ENCODE results near the gene PRIMA1.
"Not testable (repeated sequence)": the region's sequence is repeated elsewhere in the genome, so short reads cannot be mapped to it uniquely, and the experiment has no call there.

PRIMA1 gene

DNA sequence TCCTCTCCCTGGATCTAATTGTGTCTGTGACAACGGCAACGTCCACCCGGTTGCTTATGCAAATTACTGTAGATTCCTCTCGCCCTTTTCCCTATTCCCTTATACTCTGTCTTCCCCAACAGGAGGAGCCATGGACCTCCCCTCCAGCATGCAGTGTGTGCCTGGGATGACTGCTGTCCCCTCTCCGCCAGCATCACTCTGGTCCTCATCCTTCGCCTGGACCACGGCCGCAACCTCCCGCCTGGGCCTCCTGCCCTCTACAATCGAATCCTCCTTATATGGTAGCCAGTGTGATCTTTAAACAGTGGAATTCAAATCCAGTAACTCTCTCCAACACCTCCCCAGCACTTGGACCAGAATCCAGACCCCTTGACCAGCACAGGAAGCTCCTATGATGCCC lies 30.6 kb upstream of the PRIMA1 start:
- no peaks in the 10 kb centered on the region for H3F3A ChIP-seq (ENCODE audit: insufficient read depth, low read length)
- peaks cover 6% of the 10 kb centered on the region; the same call in 1 of the 2 replicates for H3K9me3 ChIP-seq (ENCODE audit: low read length)
- no peaks in the 10 kb centered on the region for H3K36me3 ChIP-seq (ENCODE audit: insufficient read depth, low read length)
- H4K20me1 ChIP-seq (ENCODE audit: insufficient read depth, low read length) = no peaks in the 10 kb centered on the region
- H3K9me2 ChIP-seq (ENCODE audit: low read depth, low read length) = no peaks in the 10 kb centered on the region
- no peak overlapping the region for H3K4me3 ChIP-seq (ENCODE audit: low read depth, low read length, poor library complexity, severe bottlenecking)
- H3K9ac ChIP-seq (ENCODE audit: low read length) = no peak overlapping the region
- H3K79me2 ChIP-seq (ENCODE audit: insufficient read depth, low read length) = no peaks in the 10 kb centered on the region
- no peak overlapping the region for H3K27ac ChIP-seq (ENCODE audit: low read depth, low read length, poor library complexity, severe bottlenecking)
- H3K4me2 ChIP-seq (ENCODE audit: low read length) = no peak overlapping the region
- peaks cover 12% of the 10 kb centered on the region; the same call in 1 of the 2 replicates for H3K27me3 ChIP-seq (ENCODE audit: insufficient read depth, low read length)
- no peaks in the 10 kb centered on the region for H3K4me1 ChIP-seq (ENCODE audit: insufficient read depth, low read length, severe bottlenecking)
- TF ChIP-seq, protein P1, sequence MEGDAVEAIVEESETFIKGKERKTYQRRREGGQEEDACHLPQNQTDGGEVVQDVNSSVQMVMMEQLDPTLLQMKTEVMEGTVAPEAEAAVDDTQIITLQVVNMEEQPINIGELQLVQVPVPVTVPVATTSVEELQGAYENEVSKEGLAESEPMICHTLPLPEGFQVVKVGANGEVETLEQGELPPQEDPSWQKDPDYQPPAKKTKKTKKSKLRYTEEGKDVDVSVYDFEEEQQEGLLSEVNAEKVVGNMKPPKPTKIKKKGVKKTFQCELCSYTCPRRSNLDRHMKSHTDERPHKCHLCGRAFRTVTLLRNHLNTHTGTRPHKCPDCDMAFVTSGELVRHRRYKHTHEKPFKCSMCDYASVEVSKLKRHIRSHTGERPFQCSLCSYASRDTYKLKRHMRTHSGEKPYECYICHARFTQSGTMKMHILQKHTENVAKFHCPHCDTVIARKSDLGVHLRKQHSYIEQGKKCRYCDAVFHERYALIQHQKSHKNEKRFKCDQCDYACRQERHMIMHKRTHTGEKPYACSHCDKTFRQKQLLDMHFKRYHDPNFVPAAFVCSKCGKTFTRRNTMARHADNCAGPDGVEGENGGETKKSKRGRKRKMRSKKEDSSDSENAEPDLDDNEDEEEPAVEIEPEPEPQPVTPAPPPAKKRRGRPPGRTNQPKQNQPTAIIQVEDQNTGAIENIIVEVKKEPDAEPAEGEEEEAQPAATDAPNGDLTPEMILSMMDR (IDR thresholded peaks at IDR 0.05; ENCODE audit: low read length) = no peak
- no peak for TF ChIP-seq EZH2 (IDR thresholded peaks at IDR 0.05; ENCODE audit: borderline replicate concordance, low read length)
- H2AFZ ChIP-seq (ENCODE audit: low read length) = no peak overlapping the region

DNA sequence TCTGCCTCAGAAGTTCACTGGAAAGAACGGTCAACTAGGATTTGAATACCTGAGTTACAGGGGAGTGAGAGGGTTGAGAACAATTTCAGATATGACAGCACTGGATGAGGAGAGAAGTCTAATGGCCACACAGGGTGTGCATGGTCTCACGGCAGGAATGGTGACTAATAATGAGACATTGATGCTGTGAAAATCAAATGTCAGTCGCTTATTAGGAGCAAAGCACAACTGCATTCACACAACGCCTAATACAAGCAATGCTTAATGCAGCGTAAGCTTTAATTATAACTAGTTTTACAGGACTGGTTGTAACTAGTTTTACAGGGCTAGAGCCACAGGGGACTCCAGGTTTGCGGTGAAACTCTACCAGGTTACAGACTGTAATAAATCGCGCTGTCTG lies 23.4 kb upstream of the PRIMA1 start:
- Histone ChIP-seq H3K4me1 (ENCODE audit: insufficient read depth, low read length, severe bottlenecking) (no peaks in the 10 kb centered on the region), H3F3A (ENCODE audit: insufficient read depth, low read length) (no peaks in the 10 kb centered on the region), H3K27me3 (ENCODE audit: insufficient read depth, low read length) (peaks cover 5% of the 10 kb centered on the region; the same call in 1 of the 2 replicates), H4K20me1 (ENCODE audit: insufficient read depth, low read length) (no peaks in the 10 kb centered on the region), H3K9ac (ENCODE audit: low read length) (no peak overlapping the region), H2AFZ (ENCODE audit: low read length) (no peak overlapping the region), H3K9me2 (ENCODE audit: low read depth, low read length) (no peaks in the 10 kb centered on the region), H3K36me3 (ENCODE audit: insufficient read depth, low read length) (no peaks in the 10 kb centered on the region), H3K79me2 (ENCODE audit: insufficient read depth, low read length) (no peaks in the 10 kb centered on the region), H3K4me3 (ENCODE audit: low read depth, low read length, poor library complexity, severe bottlenecking) (no peak overlapping the region), H3K4me2 (ENCODE audit: low read length) (no peak overlapping the region), H3K9me3 (ENCODE audit: low read length) (peaks cover 6% of the 10 kb centered on the region; the same call in 1 of the 2 replicates), H3K27ac (ENCODE audit: low read depth, low read length, poor library complexity, severe bottlenecking) (no peak overlapping the region)
- no peak for TF ChIP-seq EZH2 (IDR thresholded peaks at IDR 0.05; ENCODE audit: borderline replicate concordance, low read length)
- TF ChIP-seq, protein P1 (IDR thresholded peaks at IDR 0.05; ENCODE audit: low read length) = no peak

DNA sequence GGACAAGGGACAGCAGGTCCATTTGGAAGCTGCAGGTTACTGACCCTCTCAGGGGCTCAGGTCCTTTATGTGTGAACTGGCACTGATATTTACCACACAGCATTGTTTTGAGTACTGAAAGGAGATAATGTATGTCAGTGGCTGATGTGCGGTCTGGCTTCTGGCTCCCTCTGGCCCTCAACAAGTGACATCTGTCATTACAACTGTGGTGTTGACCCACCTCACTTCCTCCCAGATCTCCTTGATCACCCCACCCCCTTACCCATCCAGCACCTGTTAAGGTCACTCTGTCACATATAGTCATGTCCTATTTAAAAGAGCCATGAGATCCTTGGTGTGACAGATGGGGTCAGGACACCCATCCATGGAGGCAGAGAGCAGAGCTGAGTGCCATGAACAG lies 22.7 kb upstream of the PRIMA1 start:
- H3F3A ChIP-seq (ENCODE audit: insufficient read depth, low read length) = no peaks in the 10 kb centered on the region
- no peak overlapping the region for H2AFZ ChIP-seq (ENCODE audit: low read length)
- peaks cover 3% of the 10 kb centered on the region; the same call in 1 of the 2 replicates for H3K9me3 ChIP-seq (ENCODE audit: low read length)
- H3K4me3 ChIP-seq (ENCODE audit: low read depth, low read length, poor library complexity, severe bottlenecking) = no peak overlapping the region
- no peak for TF ChIP-seq EZH2 (IDR thresholded peaks at IDR 0.05; ENCODE audit: borderline replicate concordance, low read length)
- TF ChIP-seq, protein P1 (IDR thresholded peaks at IDR 0.05; ENCODE audit: low read length) = no peak
- no peak overlapping the region for H3K4me2 ChIP-seq (ENCODE audit: low read length)
- no peak overlapping the region for H3K9ac ChIP-seq (ENCODE audit: low read length)
- no peaks in the 10 kb centered on the region for H3K9me2 ChIP-seq (ENCODE audit: low read depth, low read length)
- no peaks in the 10 kb centered on the region for H4K20me1 ChIP-seq (ENCODE audit: insufficient read depth, low read length)
- H3K27ac ChIP-seq (ENCODE audit: low read depth, low read length, poor library complexity, severe bottlenecking) = no peak overlapping the region
- peaks cover 5% of the 10 kb centered on the region; the same call in 1 of the 2 replicates for H3K27me3 ChIP-seq (ENCODE audit: insufficient read depth, low read length)
- H3K4me1 ChIP-seq (ENCODE audit: insufficient read depth, low read length, severe bottlenecking) = no peaks in the 10 kb centered on the region
- H3K36me3 ChIP-seq (ENCODE audit: insufficient read depth, low read length) = no peaks in the 10 kb centered on the region
- no peaks in the 10 kb centered on the region for H3K79me2 ChIP-seq (ENCODE audit: insufficient read depth, low read length)

DNA sequence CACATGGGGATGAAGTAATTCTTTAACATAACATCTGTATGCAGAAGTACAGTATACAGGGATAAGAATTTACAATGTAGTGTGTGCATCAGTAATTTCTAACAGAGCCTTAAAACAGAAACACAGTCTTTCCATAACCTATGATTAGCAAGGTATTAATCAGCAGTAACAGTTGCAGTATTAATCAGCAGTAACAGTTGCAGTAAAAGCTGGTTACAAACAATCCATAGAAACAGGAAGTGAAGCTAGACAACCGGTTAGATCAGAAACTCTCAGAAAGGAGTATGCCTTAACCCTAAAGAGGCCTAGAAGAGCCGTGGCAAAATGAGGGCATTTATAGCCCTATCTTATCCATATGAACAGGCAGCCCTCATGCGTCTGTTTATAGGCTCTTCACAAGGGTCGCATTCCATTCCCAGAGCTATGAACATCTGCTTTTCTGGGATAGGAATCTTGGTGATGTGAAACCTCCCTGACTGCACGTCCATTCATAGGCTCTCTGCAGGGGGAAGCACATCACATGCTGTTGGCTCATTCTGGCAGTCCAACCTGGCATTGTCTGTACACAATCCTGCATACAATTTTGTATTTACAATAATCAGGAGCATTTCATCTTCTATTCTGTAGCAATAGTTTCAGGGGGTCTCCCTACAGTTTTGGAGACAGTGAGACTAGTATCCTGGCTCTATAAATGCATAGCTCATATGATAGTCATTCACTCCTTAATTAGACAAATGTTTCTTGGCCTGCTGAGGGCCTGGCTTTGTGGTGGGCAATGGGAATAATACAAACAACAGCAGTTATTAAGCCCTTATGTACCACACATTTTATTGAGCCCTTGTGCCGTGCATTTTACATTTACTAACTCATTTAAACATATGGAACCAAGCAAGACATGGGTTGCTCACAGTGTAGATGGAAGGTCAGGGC lies 21.5 kb upstream of the PRIMA1 start:
- not testable (repeated sequence) for H3K27ac ChIP-seq (ENCODE audit: low read depth, low read length, poor library complexity, severe bottlenecking); H3K79me2 ChIP-seq (ENCODE audit: insufficient read depth, low read length); H3K27me3 ChIP-seq (ENCODE audit: insufficient read depth, low read length); H4K20me1 ChIP-seq (ENCODE audit: insufficient read depth, low read length); H3K9me3 ChIP-seq (ENCODE audit: low read length); H3K9me2 ChIP-seq (ENCODE audit: low read depth, low read length); H3F3A ChIP-seq (ENCODE audit: insufficient read depth, low read length); H2AFZ ChIP-seq (ENCODE audit: low read length); H3K9ac ChIP-seq (ENCODE audit: low read length); H3K4me1 ChIP-seq (ENCODE audit: insufficient read depth, low read length, severe bottlenecking); H3K4me3 ChIP-seq (ENCODE audit: low read depth, low read length, poor library complexity, severe bottlenecking); H3K36me3 ChIP-seq (ENCODE audit: insufficient read depth, low read length); H3K4me2 ChIP-seq (ENCODE audit: low read length)
